ENCODE data around the gene FOXL3.
"Not testable (repeated sequence)": the region's sequence is repeated elsewhere in the genome, so short reads cannot be mapped to it uniquely, and the experiment has no call there.

Gene FOXL3

DNA sequence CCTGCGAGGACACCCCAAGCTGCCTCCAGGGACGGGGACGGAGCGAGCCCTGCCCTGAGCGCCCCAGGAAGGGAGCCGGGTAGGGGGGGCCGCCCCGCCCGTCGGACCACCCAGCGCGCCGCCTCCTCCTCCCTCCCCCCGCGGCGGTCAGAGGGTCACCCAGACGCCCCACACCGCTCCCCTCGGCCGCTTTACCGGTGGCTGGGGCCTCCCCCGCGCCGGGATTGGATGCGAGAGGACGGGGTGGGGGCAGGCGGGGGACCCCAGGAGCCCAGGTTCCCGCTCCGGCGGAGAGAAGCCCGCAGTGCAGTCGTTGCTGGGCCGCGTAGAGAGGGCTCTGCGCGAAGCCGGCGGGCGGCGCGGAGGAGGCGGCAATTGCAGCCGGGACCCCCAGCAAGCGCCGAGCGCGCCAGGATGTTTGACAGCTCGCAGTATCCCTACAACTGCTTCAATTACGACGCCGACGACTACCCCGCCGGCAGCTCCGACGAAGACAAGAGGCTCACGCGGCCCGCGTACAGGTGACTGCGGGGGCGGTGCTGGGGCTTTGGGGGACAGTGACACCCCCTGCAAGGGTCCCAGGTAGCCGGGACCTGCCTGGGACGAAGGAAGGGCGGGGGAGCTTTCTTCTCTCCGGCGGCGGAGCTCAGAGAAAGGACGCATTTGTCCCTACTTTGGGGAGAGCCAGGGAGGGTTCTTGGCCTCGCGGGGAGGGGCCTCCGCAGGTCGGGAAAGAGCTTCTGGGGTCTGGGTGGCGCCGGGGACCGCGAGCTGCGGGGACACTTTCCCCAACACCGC lies at the start of gene FOXL3:
FOXL3 (plus strand) TSS at position 415 of the 798 bp plus-strand sequence; CDS start at position 415, 0 bp downstream.
- no peak for DNase-seq

DNA sequence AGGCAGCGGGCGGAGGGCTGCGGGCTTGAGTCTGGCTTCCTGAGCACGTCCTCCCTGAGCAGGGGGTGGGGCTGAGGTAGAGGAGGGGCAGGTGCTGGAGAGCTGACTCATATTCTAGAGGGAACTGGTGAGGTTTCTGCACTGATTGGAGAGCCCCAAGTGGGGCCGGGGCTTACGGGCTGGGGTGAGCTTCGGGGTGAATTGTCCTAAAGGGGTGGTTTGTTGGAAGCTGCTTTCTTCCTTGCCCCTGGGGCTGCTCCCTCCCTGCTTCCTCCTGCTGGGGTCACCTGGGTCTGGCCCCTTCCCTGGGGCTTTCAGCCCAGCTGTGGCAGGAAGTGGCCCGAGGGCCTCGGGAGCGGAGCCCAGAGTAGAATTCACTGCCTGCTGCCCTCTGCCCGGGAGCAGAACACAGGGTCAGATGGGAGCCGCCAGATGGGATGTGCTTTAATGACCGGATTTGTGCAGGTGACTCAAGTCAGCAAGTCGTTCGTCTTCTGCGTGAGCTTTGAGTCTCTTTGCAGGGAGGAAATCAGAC lies 49.0 kb upstream of the FOXL3 start:
- no peak for DNase-seq

DNA sequence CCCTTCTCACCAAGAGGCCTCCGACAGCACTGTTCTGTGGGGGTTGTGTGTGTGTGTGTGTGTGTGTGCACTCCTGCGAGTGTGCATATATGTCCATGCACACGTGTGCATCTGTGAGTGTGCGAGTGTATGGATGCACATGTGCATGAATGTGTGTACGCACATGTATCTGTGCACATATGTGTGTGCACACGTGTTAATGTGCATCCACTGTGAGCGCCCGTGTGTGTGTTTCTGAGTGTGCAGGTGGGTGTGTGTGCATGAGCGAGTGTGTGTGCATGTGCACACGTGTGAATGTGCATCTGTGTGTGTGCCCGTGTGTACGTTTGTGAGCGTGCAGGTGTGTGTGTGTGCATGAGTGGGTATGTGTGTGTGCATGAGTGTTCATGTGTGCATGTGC lies 48.5 kb upstream of the FOXL3 start:
- no peak for DNase-seq

DNA sequence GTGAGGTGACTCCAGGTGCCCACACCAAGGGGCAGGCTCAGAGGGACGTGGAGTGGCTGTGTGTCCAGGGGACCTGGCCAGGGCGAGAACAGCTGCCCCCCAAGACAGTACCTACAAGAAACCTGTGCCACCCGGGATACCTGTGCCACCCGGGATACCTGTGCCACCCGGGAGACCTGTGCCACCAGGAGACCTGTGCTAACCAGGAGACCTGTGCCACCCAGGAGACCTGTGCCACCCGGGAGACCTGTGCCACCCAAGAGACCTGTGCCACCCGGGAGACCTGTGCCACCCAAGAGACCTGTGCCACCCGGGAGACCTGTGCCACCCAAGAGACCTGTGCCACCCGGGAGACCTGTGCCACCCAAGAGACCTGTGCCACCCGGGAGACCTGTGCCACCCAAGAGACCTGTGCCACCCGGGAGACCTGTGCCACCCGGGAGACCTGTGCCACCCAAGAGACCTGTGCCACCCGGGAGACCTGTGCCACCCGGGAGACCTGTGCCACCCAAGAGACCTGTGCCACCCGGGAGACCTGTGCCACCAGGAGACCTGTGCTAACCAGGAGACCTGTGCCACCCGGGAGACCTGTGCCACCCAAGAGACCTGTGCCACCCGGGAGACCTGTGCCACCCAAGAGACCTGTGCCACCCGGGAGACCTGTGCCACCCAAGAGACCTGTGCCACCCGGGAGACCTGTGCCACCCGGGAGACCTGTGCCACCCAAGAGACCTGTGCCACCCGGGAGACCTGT lies 47.0 kb upstream of the FOXL3 start:
- DNase-seq = not testable (repeated sequence)

DNA sequence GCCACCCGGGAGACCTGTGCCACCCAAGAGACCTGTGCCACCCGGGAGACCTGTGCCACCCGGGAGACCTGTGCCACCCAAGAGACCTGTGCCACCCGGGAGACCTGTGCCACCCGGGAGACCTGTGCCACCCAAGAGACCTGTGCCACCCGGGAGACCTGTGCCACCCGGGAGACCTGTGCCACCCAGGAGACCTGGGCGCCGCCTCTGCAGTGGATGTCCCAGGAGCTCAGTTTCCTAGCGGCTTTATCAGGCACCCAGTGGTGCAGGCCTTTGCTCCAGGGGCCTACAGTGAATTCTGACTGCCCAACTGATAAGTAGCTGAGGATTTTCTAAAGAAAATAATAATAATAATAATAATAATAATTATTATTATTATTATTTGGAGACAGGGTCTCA lies 46.4 kb upstream of the FOXL3 start:
- DNase-seq = not testable (repeated sequence)

DNA sequence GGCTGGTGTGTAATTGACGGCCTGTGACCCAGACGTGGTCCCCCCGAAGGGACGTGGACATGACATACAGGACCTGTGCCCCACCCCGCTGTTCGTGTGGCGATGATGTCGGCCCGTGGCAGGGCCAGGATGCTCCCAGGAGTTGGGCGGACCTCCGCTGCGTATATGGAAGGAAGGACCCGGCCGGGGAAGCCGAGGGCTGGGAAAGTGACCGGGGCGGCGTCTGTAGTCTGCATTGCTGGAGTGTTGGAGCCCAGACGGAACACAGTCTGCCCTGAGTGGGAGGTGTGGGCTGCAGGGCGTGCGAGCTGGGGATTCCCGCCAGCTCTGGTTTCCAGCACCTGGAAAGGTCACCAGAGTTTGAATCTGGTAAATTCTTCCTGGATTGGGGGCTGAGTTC lies 45.0 kb upstream of the FOXL3 start:
- no peak for DNase-seq

DNA sequence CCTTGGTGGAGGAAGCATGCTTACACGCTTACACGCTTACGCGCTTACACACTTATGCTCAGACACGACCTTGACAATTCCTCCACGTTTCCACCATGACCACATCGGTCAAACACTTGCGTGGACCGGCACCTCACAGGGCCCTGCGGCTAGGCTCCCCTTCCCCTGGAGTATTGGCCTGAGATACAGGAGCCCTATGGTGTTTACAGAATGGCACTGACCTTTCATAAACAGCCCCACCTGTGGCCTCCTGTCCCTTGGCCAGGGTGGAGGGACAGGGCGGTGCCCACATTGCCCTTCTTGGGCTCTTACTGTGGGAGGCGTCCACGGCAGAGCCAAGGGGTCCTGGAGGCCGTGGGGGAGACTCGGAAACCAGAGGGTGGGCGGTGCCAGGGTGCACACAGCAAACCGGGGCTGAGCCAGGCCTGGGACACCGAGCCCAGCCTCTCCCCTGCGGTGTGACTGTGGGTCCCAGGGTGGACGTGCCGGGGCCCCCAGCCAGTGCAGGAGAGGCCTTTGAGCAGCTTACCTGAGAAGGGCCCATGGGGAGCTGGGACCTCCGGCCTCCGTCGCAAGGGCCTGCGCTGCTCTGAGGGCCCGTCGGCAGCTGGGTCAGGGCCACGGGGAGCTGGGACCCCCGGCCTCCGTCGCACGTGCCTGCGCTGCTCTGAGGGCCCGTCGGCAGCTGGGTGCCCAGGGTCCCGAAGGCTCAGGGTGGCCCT lies 44.2 kb upstream of the FOXL3 start:
- DNase-seq = no peak

DNA sequence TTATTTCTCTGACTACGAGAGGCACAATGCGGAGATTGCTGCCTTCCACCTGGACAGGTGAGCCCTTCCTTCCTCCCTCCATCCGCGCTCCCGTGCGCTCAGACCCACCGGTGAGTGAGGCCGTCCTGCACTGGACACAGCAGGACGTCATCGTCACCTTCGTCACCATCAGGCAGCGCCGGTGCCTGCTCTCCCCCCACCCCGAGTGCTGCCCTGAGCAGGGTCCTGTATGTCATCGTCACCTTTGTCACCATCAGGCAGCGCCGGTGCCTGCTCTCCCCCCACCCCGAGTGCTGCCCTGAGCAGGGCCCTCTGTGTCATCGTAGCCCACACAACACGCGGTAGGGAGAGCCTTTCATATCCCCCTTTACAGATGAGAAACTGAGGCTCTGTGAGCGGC lies 43.5 kb upstream of the FOXL3 start:
- no peak for DNase-seq

DNA sequence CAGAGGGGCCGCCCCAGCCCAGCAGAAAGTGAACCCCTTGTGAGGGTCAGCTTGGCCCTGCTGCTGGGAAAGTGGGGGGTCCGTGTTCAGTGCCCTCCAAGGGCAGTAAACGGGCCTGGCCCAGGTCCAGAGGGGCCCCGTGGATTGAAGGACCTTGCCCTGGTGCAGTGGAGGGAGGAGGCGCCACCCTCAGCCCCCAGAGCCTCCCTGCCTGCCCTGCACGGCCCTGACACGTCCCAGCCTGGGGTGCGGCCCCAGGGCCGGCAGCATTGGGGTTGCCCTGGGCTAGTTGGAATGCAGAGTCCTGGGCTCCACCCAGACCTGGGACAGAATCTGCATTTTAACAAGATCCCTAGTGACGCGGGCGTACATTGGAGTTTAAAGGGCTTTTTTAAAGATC lies 42.8 kb upstream of the FOXL3 start:
- DNase-seq = no peak

DNA sequence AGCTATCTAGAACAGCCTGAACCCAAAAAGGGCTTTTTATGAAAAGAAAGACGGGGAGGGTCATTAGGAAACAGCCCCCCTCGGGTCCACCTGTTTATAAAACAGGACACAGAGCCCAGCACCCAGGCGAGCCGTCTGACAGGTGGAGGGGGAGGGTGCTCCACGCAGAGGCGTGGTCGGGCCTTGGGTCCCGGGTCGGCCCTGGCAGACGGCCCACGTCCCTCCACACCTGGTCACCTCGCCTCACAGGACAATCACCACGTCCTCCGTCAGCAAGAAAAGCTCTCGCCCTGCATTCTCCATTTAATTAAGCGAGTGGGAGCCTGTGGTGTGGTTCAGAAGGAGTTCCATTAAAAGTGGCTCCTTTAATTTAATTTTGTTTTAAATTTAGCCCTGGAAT lies 42.3 kb upstream of the FOXL3 start:
- no peak for DNase-seq

DNA sequence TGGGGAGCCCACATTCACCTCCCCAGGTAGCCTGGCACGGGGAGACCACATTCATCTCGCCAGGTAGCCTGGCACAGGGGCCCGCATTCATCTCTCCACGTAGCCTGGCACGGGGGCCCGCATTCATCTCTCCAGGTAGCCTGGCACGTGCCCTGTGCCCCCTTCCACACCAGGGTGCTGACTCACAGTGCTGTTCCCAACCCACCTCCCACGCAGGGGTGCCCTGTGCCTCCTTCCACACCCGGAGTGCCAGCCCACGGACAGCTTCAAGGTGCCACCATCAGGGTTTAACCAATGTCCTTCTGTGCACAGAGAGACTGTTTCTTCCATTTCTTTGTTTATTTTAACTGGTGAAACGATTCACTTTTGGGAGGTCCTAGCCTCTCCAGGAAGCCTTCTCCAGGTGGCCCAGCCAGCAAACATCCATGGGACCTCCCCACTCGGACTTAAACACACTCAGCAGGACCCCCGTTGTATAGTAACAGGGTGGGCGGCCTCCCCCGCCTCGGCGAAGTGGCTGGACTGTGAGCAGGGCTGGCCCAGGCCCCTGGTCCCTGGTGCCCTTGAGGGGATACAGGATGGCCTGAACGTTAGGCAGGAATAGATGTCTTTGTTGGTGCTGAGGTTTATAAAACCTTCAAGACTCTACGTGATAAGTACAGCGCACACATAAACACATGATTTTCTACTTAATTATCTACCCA lies 41.1 kb upstream of the FOXL3 start:
- no peak for DNase-seq

DNA sequence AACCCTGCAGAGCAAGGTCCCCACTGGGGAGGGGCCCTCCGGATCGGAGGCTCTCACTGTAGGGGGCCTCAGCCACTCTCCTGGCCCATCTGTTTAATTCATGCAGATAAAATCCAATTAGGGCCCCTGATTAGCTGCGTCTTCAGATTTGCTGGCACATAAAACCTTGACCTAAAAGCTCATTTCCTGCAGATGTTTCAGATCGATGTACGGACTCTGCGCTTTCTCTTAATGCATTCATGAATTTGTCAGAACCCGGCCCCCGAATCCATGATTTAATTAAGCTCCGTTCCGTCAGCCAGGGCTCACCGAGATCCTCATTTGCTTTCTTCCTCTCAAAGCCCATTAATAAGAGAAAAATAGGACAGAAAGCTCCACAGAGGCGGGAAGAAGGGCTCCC lies 40.0 kb upstream of the FOXL3 start:
- DNase-seq = no peak

DNA sequence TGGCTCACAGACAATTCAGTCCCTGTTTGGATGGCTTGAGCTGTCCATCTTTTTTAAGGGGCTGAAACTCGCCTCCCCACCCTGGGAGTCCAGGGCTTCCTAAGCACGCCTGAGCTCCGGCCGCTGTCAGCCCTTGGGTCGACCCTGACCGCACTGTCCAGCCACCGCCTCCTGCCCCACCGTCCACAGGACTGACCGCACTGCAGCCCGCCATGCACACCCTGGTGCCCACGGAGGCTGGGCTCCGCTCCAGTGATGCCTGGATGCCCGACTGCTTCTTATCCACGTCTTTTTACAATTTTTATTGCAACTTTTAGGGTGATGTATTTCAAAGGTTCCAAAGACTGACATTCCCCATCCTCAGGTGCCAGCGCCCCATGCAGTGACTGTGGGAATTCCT lies 39.4 kb upstream of the FOXL3 start:
- no peak for DNase-seq

DNA sequence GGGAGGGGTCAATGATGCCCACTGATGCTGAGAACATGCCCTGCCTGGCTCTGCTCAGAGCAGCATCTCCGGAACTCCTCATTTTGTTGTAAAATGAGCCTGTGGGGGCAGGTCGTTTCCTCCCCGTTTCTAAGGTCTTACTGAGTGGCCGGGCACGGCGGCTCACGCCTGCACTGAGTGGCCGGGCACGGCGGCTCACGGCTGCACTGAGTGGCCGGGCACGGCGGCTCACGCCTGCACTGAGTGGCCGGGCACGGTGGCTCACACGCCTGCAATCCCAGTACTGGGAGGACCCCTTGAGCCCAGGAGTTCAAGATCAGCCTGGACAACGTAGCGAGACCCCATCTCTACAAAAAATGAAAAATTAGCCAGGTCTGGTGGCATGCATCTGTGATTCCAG lies 39.0 kb upstream of the FOXL3 start:
- DNase-seq = no peak

DNA sequence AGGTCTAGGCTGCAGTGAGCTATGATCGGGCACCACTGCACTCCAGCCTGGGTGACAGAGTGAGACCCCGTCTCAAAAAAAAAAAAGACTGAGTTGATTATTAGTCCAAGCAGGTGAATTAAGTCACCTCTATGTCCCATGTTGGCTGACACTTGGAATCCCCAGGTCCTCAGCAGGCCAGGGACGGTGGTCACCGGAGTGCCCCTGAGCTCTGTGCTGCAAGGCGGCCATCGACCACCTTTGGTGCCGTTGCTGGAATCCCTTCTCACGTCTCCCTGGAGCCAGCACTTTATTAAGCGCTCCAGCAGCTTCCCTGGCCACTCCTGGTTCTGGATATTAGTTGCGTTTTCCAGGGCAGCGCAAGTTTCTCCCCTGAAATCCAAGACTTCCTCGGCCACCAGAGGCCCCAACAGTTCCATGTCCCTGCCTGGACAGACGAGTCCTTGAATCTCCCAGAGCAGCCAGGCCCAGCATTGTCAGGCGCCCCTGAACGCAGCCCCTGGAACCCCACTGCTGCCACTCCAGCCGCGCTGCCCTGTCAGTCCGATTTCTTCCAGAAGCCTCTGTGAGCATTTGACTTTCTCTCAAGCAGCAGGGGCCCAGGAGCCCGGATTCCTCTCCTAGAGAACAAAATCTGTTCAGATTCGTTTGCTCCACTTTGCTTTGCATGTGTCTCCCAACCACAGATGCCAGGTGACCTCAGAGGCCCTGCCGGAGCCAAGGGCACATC lies 38.4 kb upstream of the FOXL3 start:
- DNase-seq = no peak

DNA sequence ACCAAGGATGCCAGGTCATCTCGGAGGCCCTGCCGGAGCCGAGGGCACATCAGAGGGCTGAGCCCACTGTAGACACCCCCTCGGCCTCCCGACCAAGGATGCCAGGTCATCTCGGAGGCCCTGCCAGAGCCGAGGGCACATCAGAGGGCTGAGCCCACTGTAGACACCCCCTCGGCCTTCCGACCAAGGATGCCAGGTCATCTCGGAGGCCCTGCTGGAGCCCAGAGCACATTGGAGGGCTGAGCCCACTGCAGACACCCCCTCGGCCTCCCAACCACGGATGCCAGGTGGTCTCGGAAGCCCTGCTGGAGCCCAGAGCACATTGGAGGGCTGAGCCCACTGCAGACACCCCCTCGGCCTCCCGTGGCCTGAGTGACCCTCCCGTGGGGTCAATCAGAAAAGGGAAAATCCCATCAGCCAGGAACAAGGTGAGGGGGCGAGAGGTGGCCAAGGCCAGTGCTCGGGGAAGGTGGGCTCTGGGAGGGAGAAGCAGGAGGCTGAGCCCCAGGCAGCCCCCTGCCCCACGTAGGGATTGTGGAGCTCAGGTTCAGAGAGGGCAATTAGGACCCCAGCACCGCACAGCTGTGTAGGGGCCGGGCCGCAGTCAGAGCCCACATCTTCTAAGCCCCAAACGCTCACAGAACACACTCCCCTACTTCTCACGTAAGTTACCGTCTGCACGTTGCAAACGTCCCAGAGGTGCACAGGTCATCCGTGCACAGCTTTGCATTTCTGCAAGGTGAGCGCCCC lies 37.6 kb upstream of the FOXL3 start:
- no peak for DNase-seq

DNA sequence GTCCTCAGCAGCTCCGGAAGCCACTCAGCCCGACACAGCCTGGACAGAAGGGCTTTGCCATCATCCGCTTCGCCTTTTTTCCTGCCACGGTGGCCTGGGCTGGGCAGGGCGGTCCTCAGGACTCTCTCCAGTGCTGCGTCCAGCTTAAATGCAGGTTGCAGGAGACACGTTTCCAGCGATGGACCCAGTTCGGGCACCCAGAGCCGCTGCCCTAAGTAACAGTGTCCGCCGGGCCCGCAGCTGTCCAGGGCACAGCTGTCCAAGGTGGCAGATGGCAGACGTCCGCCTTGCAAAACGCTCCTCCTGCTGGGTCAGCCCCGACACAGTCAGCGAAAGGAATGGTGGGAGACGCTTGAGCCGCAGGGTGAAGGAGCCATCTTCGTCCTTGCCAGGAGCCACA lies 37.0 kb upstream of the FOXL3 start:
- DNase-seq = no peak

DNA sequence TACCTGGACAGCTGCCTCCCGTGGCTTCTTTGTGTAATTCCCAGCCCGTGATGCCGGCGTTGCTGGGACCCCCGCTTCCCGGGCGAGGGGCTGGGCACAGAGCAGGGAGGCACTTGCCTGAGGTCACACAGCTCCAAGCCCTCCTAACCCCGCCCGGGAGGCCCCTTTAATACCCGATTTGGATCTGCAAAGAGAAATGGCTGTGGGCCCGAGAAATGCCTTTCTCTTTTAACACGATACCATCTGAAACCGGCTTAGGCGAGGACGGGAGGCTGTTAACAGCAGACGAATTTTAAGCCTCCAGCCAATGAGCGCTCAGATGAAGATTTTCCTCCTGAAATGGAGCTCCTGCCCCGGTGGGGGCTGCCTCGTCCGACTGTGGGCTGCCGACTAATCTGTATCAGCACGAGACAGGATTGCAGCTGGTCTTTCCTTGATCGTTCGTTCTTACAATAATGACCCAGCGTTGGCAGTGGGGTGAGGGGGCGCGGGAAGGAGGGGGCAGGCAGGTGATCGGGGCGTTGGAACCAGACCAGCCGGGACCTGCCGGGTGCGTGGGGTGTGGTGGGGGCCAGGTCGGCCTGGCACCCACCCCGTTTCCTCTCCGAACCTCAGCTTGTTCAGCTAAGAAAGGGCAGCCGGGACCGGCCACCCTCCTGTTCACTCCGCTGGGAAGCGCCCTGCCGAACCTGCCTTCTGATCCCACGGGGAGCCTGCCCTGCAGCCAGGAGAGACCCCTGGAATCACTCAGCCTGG lies 36.2 kb upstream of the FOXL3 start:
- no peak for DNase-seq

DNA sequence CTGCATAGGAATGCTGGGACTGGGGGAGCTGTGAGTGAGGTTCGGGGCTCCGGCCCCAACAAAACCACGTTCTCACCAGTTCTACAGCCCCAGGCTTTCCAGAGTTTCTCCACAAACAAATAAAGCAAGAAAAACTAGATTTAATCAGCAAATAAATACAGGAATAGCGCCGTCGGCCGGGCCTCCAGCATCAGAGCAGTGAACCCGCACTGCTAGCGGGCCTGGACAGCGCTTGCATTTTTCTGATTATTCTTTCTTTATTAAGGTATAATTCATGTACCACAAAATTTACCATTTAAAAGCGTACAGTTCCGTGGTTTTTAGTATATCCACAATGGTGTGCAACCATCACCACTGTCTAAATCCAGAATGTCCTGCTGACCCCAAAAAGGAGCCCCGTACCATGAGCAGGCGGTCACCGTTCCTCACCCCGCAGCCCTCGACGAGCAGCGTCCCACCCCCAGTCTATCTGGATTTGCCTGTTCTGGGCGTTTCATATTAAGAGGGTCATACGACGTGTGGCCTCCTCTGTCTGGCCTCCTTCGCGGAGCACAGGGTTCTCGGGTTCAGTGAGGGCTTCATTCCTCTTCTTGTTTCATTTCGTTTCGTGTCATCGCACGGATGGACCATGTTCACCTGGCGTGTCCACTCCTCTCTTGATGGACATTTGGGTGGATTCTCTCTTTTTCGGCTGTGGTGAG lies 35.5 kb upstream of the FOXL3 start:
- no peak for DNase-seq

DNA sequence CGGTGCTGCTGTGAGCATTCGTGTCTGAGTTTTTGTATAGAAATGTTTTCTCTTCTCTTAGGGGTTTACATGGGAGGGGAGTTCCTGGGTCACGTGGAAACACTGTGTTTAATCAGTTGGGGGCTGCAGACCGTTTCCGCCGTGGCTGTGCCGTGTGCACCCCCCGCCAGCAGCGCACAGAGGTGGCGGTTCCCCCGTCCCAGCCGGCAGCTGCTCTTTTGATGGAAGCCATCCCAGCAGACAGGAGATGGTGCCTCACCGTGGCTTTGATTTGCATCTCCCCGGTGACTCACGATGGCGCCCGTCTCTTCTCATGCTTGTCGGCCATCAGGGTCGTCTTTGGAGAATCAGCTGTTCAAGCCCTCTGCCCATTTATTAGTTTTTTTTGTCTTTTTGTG lies 34.9 kb upstream of the FOXL3 start:
- DNase-seq = no peak

All from NK-92 treated with Interleukin-12 subunit alpha and Interleukin-12 subunit beta, amount 100 ng/mL, for 24 hours (cell line).